Mesenchymal stem cell (in vitro differentiated cells and primary cell): ENCODE measurements around the gene AOAH.
A peak's percentile ranks its signal among the peaks of the same experiment; 100 is the strongest.

Experiments used
- DNase-seq: peaks from one replicate; pipeline ENCODE4 v3.0.0-alpha.2; 2013
- H2AFZ ChIP-seq: one replicate; pipeline ENCODE4 v1.6.1; 2013; ENCODE audit warnings: low read depth, mild to moderate bottlenecking, control low read depth, inconsistent platforms, low read length, moderate library complexity
- H2AK5ac ChIP-seq: 2 replicates; pipeline ENCODE4 v1.6.1; 2013; ENCODE audit warnings: low read length, moderate library complexity, mild to moderate bottlenecking, inconsistent platforms; ENCODE audit not compliant: severe bottlenecking
- H2BK120ac ChIP-seq: one replicate; pipeline ENCODE4 v1.6.1; 2013; ENCODE audit warnings: low read depth, mild to moderate bottlenecking, inconsistent platforms, low read length, moderate library complexity
- H2BK12ac ChIP-seq, 2 experiments: one replicate each; pipeline ENCODE4 v1.6.1; 2013; ENCODE audit warnings: inconsistent platforms in 2 of 2, low read length in 2 of 2, mild to moderate bottlenecking in 2 of 2, moderate library complexity in 2 of 2, control low read depth in 1 of 2
- H2BK15ac ChIP-seq: one replicate; pipeline ENCODE4 v1.6.1; 2013; ENCODE audit warnings: mild to moderate bottlenecking, low read depth, inconsistent platforms; ENCODE audit not compliant: poor library complexity, severe bottlenecking
- H2BK5ac ChIP-seq: 2 replicates; pipeline ENCODE4 v1.6.1; 2013; ENCODE audit warnings: low read depth, mild to moderate bottlenecking, low read length, control low read depth, inconsistent platforms; ENCODE audit not compliant: poor library complexity, severe bottlenecking
- H3K14ac ChIP-seq, 2 experiments: one replicate each; pipeline ENCODE4 v1.6.1; 2013; ENCODE audit warnings: inconsistent platforms in 2 of 2, low read length in 2 of 2, control low read depth in 1 of 2, mild to moderate bottlenecking in 1 of 2, moderate library complexity in 1 of 2
- H3K18ac ChIP-seq, 2 experiments: one replicate each; pipeline ENCODE4 v1.6.1; 2013; ENCODE audit warnings: inconsistent platforms in 2 of 2, low read length in 2 of 2, control low read depth in 1 of 2, low read depth in 1 of 2, mild to moderate bottlenecking in 1 of 2
- H3K23ac ChIP-seq, 2 experiments: one replicate each; pipeline ENCODE4 v1.6.1; 2013; ENCODE audit warnings: inconsistent platforms in 2 of 2, low read length in 2 of 2, mild to moderate bottlenecking in 2 of 2, moderate library complexity in 2 of 2, control low read depth in 1 of 2
- H3K27ac ChIP-seq: 2 replicates; pipeline ENCODE4 v1.5.1; 2013; ENCODE audit warnings: mild to moderate bottlenecking, moderate library complexity, low read length, control low read depth, inconsistent platforms; ENCODE audit not compliant: poor library complexity, severe bottlenecking
- H3K27me3 ChIP-seq, 2 experiments: 2 replicates each; pipeline versions ENCODE4 v1.6.1 to v1.7.0; 2013; ENCODE audit warnings: low read length in 2 of 2, mild to moderate bottlenecking in 2 of 2, moderate library complexity in 2 of 2, control low read depth in 1 of 2, inconsistent platforms in 1 of 2; ENCODE audit not compliant: control insufficient read depth in 1 of 2, insufficient read depth in 1 of 2
- H3K36me3 ChIP-seq, 2 experiments: 2 replicates each; pipeline versions ENCODE4 v1.6.1 to v1.7.0; 2013; ENCODE audit warnings: low read length in 2 of 2, control low read depth in 1 of 2, inconsistent platforms in 1 of 2, low read depth in 1 of 2, mild to moderate bottlenecking in 1 of 2; ENCODE audit not compliant: insufficient read depth in 2 of 2, control insufficient read depth in 1 of 2
- H3K4ac ChIP-seq, 2 experiments: one replicate each; pipeline ENCODE4 v1.6.1; 2013; ENCODE audit warnings: inconsistent platforms in 2 of 2, low read length in 2 of 2, mild to moderate bottlenecking in 2 of 2, moderate library complexity in 2 of 2, control low read depth in 1 of 2, low read depth in 1 of 2
- H3K4me1 ChIP-seq: 2 replicates; pipeline ENCODE4 v1.6.1; 2013; ENCODE audit warnings: low read depth, low read length, control low read depth; ENCODE audit not compliant: control insufficient read depth, insufficient read depth
- H3K4me2 ChIP-seq: 2 replicates; pipeline ENCODE4 v1.6.1; 2013; ENCODE audit warnings: low read length, mild to moderate bottlenecking, inconsistent platforms; ENCODE audit not compliant: poor library complexity, severe bottlenecking
- H3K4me3 ChIP-seq, 2 experiments: 2 replicates each; pipeline versions ENCODE4 v1.5.1 to v1.7.0; 2013; ENCODE audit warnings: low read length in 2 of 2, mild to moderate bottlenecking in 2 of 2, control low read depth in 1 of 2, low read depth in 1 of 2; ENCODE audit not compliant: insufficient read depth in 1 of 2
- H3K79me1 ChIP-seq: replicated peaks from 2 replicates; pipeline ENCODE4 v1.6.1; 2013; ENCODE audit warnings: mild to moderate bottlenecking, control low read depth, low read length, inconsistent platforms; ENCODE audit not compliant: poor library complexity, severe bottlenecking
- H3K9ac ChIP-seq: 2 replicates; pipeline ENCODE4 v1.7.0; 2013; ENCODE audit warnings: mild to moderate bottlenecking, low read length, moderate library complexity
- H3K9me3 ChIP-seq: 2 replicates; pipeline ENCODE4 v1.7.0; 2013; ENCODE audit warnings: mild to moderate bottlenecking, low read length; ENCODE audit not compliant: control insufficient read depth
- H4K8ac ChIP-seq: one replicate; pipeline ENCODE4 v1.6.1; 2013; ENCODE audit warnings: inconsistent platforms, mild to moderate bottlenecking, low read length, moderate library complexity
- H4K91ac ChIP-seq: one replicate; pipeline ENCODE4 v1.6.1; 2013; ENCODE audit warnings: mild to moderate bottlenecking, low read length, inconsistent platforms
- WGBS: methylation state at CpG from one replicate; pipeline ENCODE4 v1.1.7; 2013; ENCODE audit warnings: mixed read lengths; 5-methylcytosine and 5-hydroxymethylcytosine counted together

Gene AOAH

DNA sequence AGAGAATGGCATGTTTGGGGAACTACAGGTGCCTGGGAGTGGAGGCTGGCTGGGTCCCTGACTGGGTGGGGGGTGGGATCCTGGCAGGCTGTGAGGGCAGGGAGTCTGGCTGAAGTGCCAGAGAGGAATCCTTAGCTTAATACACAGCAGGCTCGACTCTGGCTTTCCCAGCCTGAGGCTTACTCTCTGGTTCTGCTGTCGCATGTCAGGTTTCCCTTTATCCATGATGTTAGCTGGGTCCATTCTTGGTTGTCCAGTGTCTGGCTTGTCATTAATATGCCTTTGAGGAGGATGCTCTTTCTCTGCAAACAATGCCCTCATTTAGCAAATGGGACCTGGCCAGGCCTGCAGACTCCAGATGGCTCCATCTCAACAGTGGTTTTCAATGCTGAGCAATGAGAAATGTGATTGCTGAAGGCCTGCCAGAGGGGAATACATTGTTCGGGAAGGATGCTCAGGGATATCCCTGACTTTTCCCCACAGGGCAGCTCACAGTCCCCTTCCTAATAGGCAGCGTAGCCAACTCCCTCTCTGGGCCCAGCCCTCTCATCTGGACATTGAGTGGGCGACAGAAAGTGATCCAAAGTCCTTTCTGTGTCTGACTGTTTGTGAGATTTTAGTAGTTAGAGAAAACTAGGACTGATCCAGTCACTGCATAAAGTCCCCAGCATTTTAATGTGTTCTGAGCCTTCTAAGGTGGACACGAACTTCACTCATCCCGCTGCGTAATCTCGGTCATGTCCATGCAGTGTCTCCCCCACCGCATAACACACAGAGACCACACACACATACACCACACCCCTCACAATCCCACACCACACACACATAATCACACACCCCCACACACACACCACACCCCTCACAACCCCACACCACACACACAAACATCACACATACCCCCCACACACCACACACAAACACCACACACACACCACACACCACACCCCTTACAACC is 209.7 kb downstream of the AOAH start:
- Histone ChIP-seq H3K79me1 (no peaks in the 10 kb centered on the region), H4K8ac (no peak overlapping the region), H3K9me3 (no peaks in the 10 kb centered on the region), H3K36me3 (no peaks in the 10 kb centered on the region), H2BK12ac (no peak overlapping the region), H2BK120ac (no peak overlapping the region), H3K4me1 (peaks cover 5% of the 10 kb centered on the region), H3K9ac (no peak overlapping the region), H3K4me2 (no peak overlapping the region), H3K18ac (no peak overlapping the region), H3K4me3 (no peak overlapping the region), H3K23ac (no peak overlapping the region), H3K4ac (no peak overlapping the region), H2AFZ (no peak overlapping the region), H2BK5ac (no peak overlapping the region), H3K14ac (no peak overlapping the region), H4K91ac (peak overlapping the region; percentile 37), H2AK5ac (no peak overlapping the region), H3K27me3 (peaks cover 0 to 10% of the 10 kb centered on the region in 2 experiments), H3K27ac (no peak overlapping the region), H2BK15ac (no peak overlapping the region)
- no peak for DNase-seq
- WGBS: 96% methylated on average over 9 of the region's 10 CpGs

GRCh38 chr7:36513393-36513792 is 210.9 kb downstream of the AOAH start:
- Histone ChIP-seq H2BK12ac (no peak overlapping the region), H4K91ac (no peak overlapping the region), H2AK5ac (no peak overlapping the region), H4K8ac (no peak overlapping the region), H3K14ac (no peak overlapping the region), H2BK120ac (no peak overlapping the region), H3K18ac (no peak overlapping the region), H2BK5ac (no peak overlapping the region), H2BK15ac (no peak overlapping the region), H3K4me3 (no peak overlapping the region), H3K27ac (no peak overlapping the region), H3K79me1 (no peaks in the 10 kb centered on the region), H3K27me3 (peaks cover 0 to 6% of the 10 kb centered on the region in 2 experiments), H2AFZ (no peak overlapping the region), H3K4me1 (peaks cover 5% of the 10 kb centered on the region), H3K36me3 (no peaks in the 10 kb centered on the region), H3K23ac (no peak overlapping the region), H3K4me2 (no peak overlapping the region), H3K4ac (no peak overlapping the region), H3K9me3 (no peaks in the 10 kb centered on the region), H3K9ac (no peak overlapping the region)
- DNase-seq: no peak
- 95% methylated on average over 10 of the region's 10 CpGs for WGBS

GRCh38 chr7:36512616-36513015 is 211.7 kb downstream of the AOAH start:
- no peak overlapping the region for H3K4me2 ChIP-seq
- H2BK15ac ChIP-seq: no peak overlapping the region
- no peaks in the 10 kb centered on the region for H3K9me3 ChIP-seq
- H2AFZ ChIP-seq: no peak overlapping the region
- H3K36me3 ChIP-seq: no peaks in the 10 kb centered on the region
- H3K23ac ChIP-seq: no peak overlapping the region
- no peak for DNase-seq
- no peak overlapping the region for H4K91ac ChIP-seq
- no peak overlapping the region for H4K8ac ChIP-seq
- 94% methylated on average over 4 of the region's 4 CpGs for WGBS
- H3K9ac ChIP-seq: no peak overlapping the region
- no peak overlapping the region for H2BK5ac ChIP-seq
- no peak overlapping the region for H2AK5ac ChIP-seq
- no peak overlapping the region for H3K14ac ChIP-seq
- no peak overlapping the region for H2BK12ac ChIP-seq
- no peak overlapping the region for H3K18ac ChIP-seq
- peaks cover 0 to 6% of the 10 kb centered on the region in 2 experiments for H3K27me3 ChIP-seq
- H3K4ac ChIP-seq: no peak overlapping the region
- H3K27ac ChIP-seq: no peak overlapping the region
- H3K4me1 ChIP-seq: peaks cover 5% of the 10 kb centered on the region
- H3K79me1 ChIP-seq: no peaks in the 10 kb centered on the region
- H2BK120ac ChIP-seq: no peak overlapping the region
- no peak overlapping the region for H3K4me3 ChIP-seq

GRCh38 chr7:36509962-36510361 is 214.3 kb downstream of the AOAH start:
- Histone ChIP-seq H2AK5ac (no peak overlapping the region), H3K18ac (no peak overlapping the region), H4K91ac (no peak overlapping the region), H3K23ac (no peak overlapping the region), H3K27ac (no peak overlapping the region), H2BK15ac (no peak overlapping the region), H3K4me1 (peaks cover 2% of the 10 kb centered on the region), H3K4me2 (no peak overlapping the region), H3K9ac (no peak overlapping the region), H2AFZ (no peak overlapping the region), H3K79me1 (no peaks in the 10 kb centered on the region), H2BK12ac (no peak overlapping the region), H3K4me3 (no peak overlapping the region), H3K27me3 (peaks cover 0 to 10% of the 10 kb centered on the region in 2 experiments), H4K8ac (no peak overlapping the region), H2BK120ac (no peak overlapping the region), H3K36me3 (no peaks in the 10 kb centered on the region), H3K14ac (no peak overlapping the region), H3K9me3 (no peaks in the 10 kb centered on the region), H3K4ac (no peak overlapping the region), H2BK5ac (no peak overlapping the region)
- 94% methylated on average over 9 of the region's 9 CpGs for WGBS
- DNase-seq: no peak
